ENCODE measurements around the gene NKX6-1.
A peak's percentile ranks its signal among the peaks of the same experiment; 100 is the strongest.

NKX6-1 gene

GRCh38 chr4:84498935-84499623 is at the start of gene NKX6-1:
Gene NKX6-1, minus strand, starts transcription at chr4:84499292. Its CDS starts 1,064 bp downstream, at chr4:84498228.
- Histone ChIP-seq H3K4me3 (ENCODE audit: insufficient read length, low read depth) (peak within 1 kb of the TSS; percentile 53), H3K4me1 (ENCODE audit: insufficient read depth, insufficient read length) (peaks cover 6% of the 10 kb centered on the region), H3K9me3 (ENCODE audit: insufficient read depth, low read length) (no peaks in the 10 kb centered on the region), H3K36me3 (ENCODE audit: insufficient read depth, insufficient read length, low read length) (no peaks in the 10 kb centered on the region), H3K9ac (ENCODE audit: insufficient read length, low read depth) (peak within 1 kb of the TSS; percentile 64), H3K27me3 (ENCODE audit: insufficient read depth, insufficient read length) (peaks cover 93% of the 10 kb centered on the region)
- no peak for TF ChIP-seq ZNF274 (IDR thresholded peaks at IDR 0.05; ENCODE audit: low read depth, low read length)
- no peak for TF ChIP-seq SUZ12 (IDR thresholded peaks at IDR 0.05; ENCODE audit: extremely low read depth, insufficient read depth, insufficient read length)
- TF ChIP-seq YY1 (IDR thresholded peaks at IDR 0.05; ENCODE audit: insufficient read depth, insufficient read length), result no peak
- peak; percentile 80 for DNase-seq (ENCODE audit: low read depth, low spot score)

GRCh38 chr4:84547211-84547610 is 48.1 kb upstream of the NKX6-1 start:
- Histone ChIP-seq H3K36me3 (ENCODE audit: insufficient read depth, insufficient read length, low read length) (no peaks in the 10 kb centered on the region), H3K9ac (ENCODE audit: insufficient read length, low read depth) (no peak overlapping the region), H3K27me3 (ENCODE audit: insufficient read depth, insufficient read length) (no peaks in the 10 kb centered on the region), H3K4me3 (ENCODE audit: insufficient read length, low read depth) (no peak overlapping the region), H3K9me3 (ENCODE audit: insufficient read depth, low read length) (no peaks in the 10 kb centered on the region), H3K4me1 (ENCODE audit: insufficient read depth, insufficient read length) (no peaks in the 10 kb centered on the region)
- no peak for TF ChIP-seq ZNF274 (IDR thresholded peaks at IDR 0.05; ENCODE audit: low read depth, low read length)
- no peak for TF ChIP-seq SUZ12 (IDR thresholded peaks at IDR 0.05; ENCODE audit: extremely low read depth, insufficient read depth, insufficient read length)
- TF ChIP-seq YY1 (IDR thresholded peaks at IDR 0.05; ENCODE audit: insufficient read depth, insufficient read length), result no peak
- no peak for DNase-seq (ENCODE audit: low read depth, low spot score)

- TF ChIP-seq ZNF274 (IDR thresholded peaks at IDR 0.05; ENCODE audit: low read depth, low read length) (no peak), SUZ12 (IDR thresholded peaks at IDR 0.05; ENCODE audit: extremely low read depth, insufficient read depth, insufficient read length) (no peak), YY1 (IDR thresholded peaks at IDR 0.05; ENCODE audit: insufficient read depth, insufficient read length) (no peak)
- Histone ChIP-seq H3K4me1 (ENCODE audit: insufficient read depth, insufficient read length) (no peaks in the 10 kb centered on the region), H3K36me3 (ENCODE audit: insufficient read depth, insufficient read length, low read length) (no peaks in the 10 kb centered on the region), H3K27me3 (ENCODE audit: insufficient read depth, insufficient read length) (no peaks in the 10 kb centered on the region), H3K4me3 (ENCODE audit: insufficient read length, low read depth) (no peak overlapping the region), H3K9ac (ENCODE audit: insufficient read length, low read depth) (no peak overlapping the region), H3K9me3 (ENCODE audit: insufficient read depth, low read length) (no peaks in the 10 kb centered on the region)
- no peak for DNase-seq (ENCODE audit: low read depth, low spot score)
Observed at GRCh38 chr4:84545093-84545492, 46.0 kb upstream of the NKX6-1 start.

GRCh38 chr4:84535901-84536300 is 36.8 kb upstream of the NKX6-1 start:
- Histone ChIP-seq H3K9me3 (ENCODE audit: insufficient read depth, low read length) (no peaks in the 10 kb centered on the region), H3K36me3 (ENCODE audit: insufficient read depth, insufficient read length, low read length) (no peaks in the 10 kb centered on the region), H3K27me3 (ENCODE audit: insufficient read depth, insufficient read length) (no peaks in the 10 kb centered on the region), H3K9ac (ENCODE audit: insufficient read length, low read depth) (no peak overlapping the region), H3K4me1 (ENCODE audit: insufficient read depth, insufficient read length) (no peaks in the 10 kb centered on the region), H3K4me3 (ENCODE audit: insufficient read length, low read depth) (no peak overlapping the region)
- no peak for TF ChIP-seq YY1 (IDR thresholded peaks at IDR 0.05; ENCODE audit: insufficient read depth, insufficient read length)
- no peak for TF ChIP-seq SUZ12 (IDR thresholded peaks at IDR 0.05; ENCODE audit: extremely low read depth, insufficient read depth, insufficient read length)
- TF ChIP-seq ZNF274 (IDR thresholded peaks at IDR 0.05; ENCODE audit: low read depth, low read length), result no peak
- no peak for DNase-seq (ENCODE audit: low read depth, low spot score)

- H3K36me3 ChIP-seq (ENCODE audit: insufficient read depth, insufficient read length, low read length), result no peaks in the 10 kb centered on the region
- no peaks in the 10 kb centered on the region for H3K9me3 ChIP-seq (ENCODE audit: insufficient read depth, low read length)
- DNase-seq (ENCODE audit: low read depth, low spot score), result no peak
- no peaks in the 10 kb centered on the region for H3K4me1 ChIP-seq (ENCODE audit: insufficient read depth, insufficient read length)
- no peak overlapping the region for H3K4me3 ChIP-seq (ENCODE audit: insufficient read length, low read depth)
- H3K27me3 ChIP-seq (ENCODE audit: insufficient read depth, insufficient read length), result no peaks in the 10 kb centered on the region
- no peak overlapping the region for H3K9ac ChIP-seq (ENCODE audit: insufficient read length, low read depth)
- TF ChIP-seq ZNF274 (IDR thresholded peaks at IDR 0.05; ENCODE audit: low read depth, low read length) (no peak), SUZ12 (IDR thresholded peaks at IDR 0.05; ENCODE audit: extremely low read depth, insufficient read depth, insufficient read length) (no peak)
Observed at GRCh38 chr4:84531689-84532088, 32.6 kb upstream of the NKX6-1 start.

- no peaks in the 10 kb centered on the region for H3K36me3 ChIP-seq (ENCODE audit: insufficient read depth, insufficient read length, low read length)
- no peaks in the 10 kb centered on the region for H3K4me1 ChIP-seq (ENCODE audit: insufficient read depth, insufficient read length)
- no peaks in the 10 kb centered on the region for H3K27me3 ChIP-seq (ENCODE audit: insufficient read depth, insufficient read length)
- H3K9ac ChIP-seq (ENCODE audit: insufficient read length, low read depth), result no peak overlapping the region
- DNase-seq (ENCODE audit: low read depth, low spot score), result no peak
- TF ChIP-seq YY1 (IDR thresholded peaks at IDR 0.05; ENCODE audit: insufficient read depth, insufficient read length), result no peak
- TF ChIP-seq ZNF274 (IDR thresholded peaks at IDR 0.05; ENCODE audit: low read depth, low read length), result no peak
- no peak for TF ChIP-seq SUZ12 (IDR thresholded peaks at IDR 0.05; ENCODE audit: extremely low read depth, insufficient read depth, insufficient read length)
- H3K4me3 ChIP-seq (ENCODE audit: insufficient read length, low read depth), result no peak overlapping the region
- no peaks in the 10 kb centered on the region for H3K9me3 ChIP-seq (ENCODE audit: insufficient read depth, low read length)
Observed at GRCh38 chr4:84530871-84531270, 31.8 kb upstream of the NKX6-1 start.

GRCh38 chr4:84530454-84530853 is 31.4 kb upstream of the NKX6-1 start:
- H3K9me3 ChIP-seq (ENCODE audit: insufficient read depth, low read length), result no peaks in the 10 kb centered on the region
- no peaks in the 10 kb centered on the region for H3K36me3 ChIP-seq (ENCODE audit: insufficient read depth, insufficient read length, low read length)
- H3K4me3 ChIP-seq (ENCODE audit: insufficient read length, low read depth), result no peak overlapping the region
- no peak for DNase-seq (ENCODE audit: low read depth, low spot score)
- TF ChIP-seq ZNF274 (IDR thresholded peaks at IDR 0.05; ENCODE audit: low read depth, low read length) (no peak), SUZ12 (IDR thresholded peaks at IDR 0.05; ENCODE audit: extremely low read depth, insufficient read depth, insufficient read length) (no peak), YY1 (IDR thresholded peaks at IDR 0.05; ENCODE audit: insufficient read depth, insufficient read length) (no peak)
- H3K4me1 ChIP-seq (ENCODE audit: insufficient read depth, insufficient read length), result no peaks in the 10 kb centered on the region
- no peaks in the 10 kb centered on the region for H3K27me3 ChIP-seq (ENCODE audit: insufficient read depth, insufficient read length)
- H3K9ac ChIP-seq (ENCODE audit: insufficient read length, low read depth), result no peak overlapping the region

Measured in NT2/D1 (cell line).